ENCODE results near the gene UCHL3.

- TF ChIP-seq CTCF (IDR thresholded peaks at IDR 0.05) (peak in 1 of 3 donors; percentile 23), POLR2A (IDR thresholded peaks at IDR 0.05) (no peak)
These were observed 85.7 kb downstream of the UCHL3 start for GRCh38 chr13:75635101-75635827.
